ENCODE measurements around the gene CDC42BPG.
"Not testable (repeated sequence)": the region's sequence is repeated elsewhere in the genome, so short reads cannot be mapped to it uniquely, and the experiment has no call there.

CDC42BPG gene

GRCh38 chr11:64834723-64835615, 9.5 kb downstream of the CDC42BPG start:
- DNase-seq (ENCODE audit: low read depth) = no peak

DNA sequence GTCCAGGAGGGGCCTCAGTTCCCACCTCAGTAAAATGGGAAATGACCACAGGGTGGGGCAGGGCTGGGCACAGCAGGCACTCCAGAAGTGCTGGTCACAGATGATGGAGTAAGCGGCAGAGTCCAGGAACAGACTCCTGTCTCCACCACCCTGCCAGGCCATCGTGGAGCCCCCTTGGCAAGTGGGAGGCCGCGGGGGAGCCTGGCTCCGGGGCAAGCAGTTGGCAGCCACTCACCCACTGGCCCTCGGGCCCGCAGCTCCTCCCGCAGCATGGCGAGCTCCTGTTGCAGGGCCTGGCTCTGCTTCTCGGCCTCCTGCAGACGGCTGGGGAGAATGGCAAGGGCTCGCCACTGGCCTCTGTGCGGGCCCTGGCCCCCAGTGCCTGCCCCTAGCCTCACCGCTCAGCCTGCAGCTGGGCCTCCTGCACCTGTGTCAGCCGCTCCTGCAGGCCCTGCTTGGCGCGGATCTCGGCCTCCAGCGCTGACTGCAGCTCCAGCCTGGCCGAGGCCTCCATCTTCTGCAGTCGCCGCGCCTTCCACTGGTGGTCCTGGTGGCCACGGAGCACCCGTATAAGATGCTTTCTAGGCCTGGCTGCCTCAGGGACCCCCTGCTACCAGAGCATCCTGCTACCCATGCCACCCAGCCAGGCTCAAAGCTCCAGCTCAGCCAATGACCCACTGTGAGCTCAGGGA, 10.3 kb downstream of the CDC42BPG start:
- DNase-seq (ENCODE audit: low read depth) = no peak

DNA sequence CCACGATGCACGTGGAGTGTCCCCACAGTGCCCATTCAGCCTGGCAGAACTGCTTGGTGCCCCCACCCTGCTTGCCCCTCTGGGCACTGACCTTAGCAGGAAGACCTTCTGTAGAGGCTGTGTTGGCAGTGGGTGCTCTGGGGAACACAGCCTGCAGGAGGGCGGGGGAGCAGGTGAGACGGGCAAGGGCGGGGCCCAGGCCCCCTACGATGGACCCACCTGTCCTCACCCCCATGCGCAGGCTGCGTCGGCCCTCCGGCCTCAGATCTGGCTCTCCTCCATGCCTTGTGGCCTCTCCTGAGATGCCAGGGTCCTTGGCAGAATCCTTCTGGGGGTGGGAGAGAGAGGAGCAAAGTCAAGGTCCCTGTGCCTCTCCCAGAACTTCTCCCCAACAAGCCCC, 10.9 kb downstream of the CDC42BPG start:
- DNase-seq (ENCODE audit: low read depth) = no peak

DNA sequence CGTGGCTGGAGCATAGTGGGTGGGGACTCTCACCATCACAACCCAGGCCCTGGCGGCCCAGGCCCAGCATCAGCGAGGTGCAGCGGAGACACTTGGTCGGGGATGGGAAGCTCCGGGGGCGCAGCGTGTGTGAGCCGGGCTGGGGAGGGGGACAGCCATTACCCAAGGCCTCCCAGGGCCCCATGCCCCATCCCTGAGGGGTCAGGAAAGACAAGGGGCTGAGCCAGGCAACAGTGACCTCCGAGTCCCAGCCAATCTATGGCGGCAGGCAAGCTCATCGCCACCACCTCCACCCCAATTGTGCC, 11.3 kb downstream of the CDC42BPG start:
- DNase-seq (ENCODE audit: low read depth) = no peak

- no peak for DNase-seq (ENCODE audit: low read depth)
Measured at GRCh38 chr11:64832467-64833197, 11.8 kb downstream of the CDC42BPG start.

DNA sequence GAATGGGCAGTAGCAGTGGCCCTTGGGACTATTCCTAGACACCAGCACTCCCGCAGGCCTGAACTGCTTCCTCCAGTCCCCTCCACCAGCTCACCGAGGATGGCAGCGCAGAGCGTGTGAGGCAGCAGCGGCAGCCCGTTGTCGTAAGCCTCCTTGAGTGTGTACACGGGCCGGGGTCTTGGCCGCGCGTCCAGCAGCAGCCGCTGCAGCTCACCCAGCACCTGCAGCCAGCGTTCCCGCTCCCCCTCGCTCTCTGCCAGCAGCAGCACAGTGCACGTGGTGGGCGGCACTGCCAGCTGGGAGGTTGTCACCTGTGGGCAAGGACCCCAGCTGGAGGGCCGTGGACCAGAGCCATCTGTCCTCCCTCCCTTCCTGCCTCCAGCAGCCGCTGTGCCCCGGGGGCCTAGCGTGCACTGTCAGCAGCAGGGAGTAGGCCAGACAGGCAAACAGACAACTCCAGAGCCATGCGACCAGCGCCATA, 13.0 kb downstream of the CDC42BPG start:
- no peak for DNase-seq (ENCODE audit: low read depth)

DNA sequence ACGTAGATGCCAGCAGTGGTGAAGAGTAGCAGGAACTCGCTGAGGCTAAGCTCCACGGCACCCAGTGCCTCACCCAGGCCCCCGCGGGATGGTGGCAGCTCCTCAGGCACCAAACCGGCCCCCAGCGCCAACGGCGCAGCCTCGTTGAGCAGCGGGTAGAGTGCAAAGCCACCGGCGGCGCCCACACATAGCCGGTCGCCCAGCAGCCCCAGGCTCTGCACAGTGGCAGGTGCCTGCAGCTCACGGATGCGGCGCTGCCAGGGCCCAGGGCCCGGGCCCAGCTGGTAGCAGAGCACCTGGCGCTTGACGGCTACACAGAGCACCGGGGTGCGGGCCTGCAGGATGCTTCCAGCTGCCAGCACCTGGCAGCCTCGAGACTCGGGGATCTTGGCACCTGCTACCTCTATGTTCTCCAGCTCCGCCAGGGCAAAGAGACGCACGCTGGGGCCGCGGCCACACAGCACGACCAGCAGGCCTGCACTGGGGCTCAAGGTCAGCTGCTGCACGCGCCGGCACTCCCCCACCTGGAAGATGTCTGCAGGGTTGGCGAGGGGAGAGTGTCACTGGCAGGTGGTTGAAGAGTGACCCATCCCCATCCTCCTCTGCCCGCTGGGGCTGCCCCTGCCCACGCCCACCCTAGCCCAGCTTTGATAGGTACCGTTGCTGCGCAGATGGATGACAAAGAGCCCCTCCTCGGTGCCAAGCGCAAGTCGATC, 14.8 kb downstream of the CDC42BPG start:
- no peak for DNase-seq (ENCODE audit: low read depth)

DNA sequence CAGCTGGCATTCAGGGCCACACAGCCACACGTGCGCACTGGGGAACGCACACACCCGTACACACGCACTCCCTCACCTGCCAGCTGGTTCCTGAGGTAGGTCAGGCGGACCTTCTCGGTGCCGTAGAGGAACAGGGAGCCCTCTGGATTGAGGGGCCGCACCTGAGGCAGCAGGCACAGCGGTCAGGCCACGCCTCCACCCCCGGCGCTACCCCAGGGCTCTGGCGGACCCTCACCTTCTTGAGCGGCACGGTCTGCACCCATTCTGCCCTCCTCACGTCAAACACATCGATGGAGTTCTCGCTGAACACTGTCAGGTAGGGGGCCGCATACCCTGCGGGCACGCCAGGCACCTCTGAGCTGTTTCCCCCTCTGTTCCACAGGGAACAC, 17.0 kb downstream of the CDC42BPG start:
- no peak for DNase-seq (ENCODE audit: low read depth)

- no peak for DNase-seq (ENCODE audit: low read depth)
Measured at GRCh38 chr11:64826578-64827450, 17.6 kb downstream of the CDC42BPG start.

- no peak for DNase-seq (ENCODE audit: low read depth)
Measured at GRCh38 chr11:64826062-64826461, 18.4 kb downstream of the CDC42BPG start.

- DNase-seq (ENCODE audit: low read depth) = no peak
Measured at GRCh38 chr11:64823568-64824119, 20.8 kb downstream of the CDC42BPG start.

DNA sequence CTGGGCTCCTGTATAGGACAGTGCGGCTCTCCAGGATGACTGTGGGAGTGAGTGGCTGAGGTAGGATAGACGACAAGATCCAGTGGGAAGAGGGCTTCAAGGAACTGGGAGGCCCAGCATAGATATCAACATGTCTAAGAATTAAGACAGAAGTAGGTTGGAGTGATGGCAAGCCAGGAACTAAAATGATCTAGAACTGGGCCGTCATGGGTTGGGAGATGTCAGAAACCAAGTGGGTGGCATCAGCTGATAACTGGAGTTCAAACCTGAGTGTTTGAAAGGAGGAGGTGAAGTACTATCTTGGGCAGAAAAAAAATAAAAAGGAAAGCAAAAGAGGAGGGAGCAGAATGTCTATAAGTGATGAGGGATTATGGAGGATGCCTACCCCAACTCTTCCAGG, 27.0 kb downstream of the CDC42BPG start:
- no peak for DNase-seq (ENCODE audit: low read depth)

GRCh38 chr11:64815433-64815832, 29.0 kb downstream of the CDC42BPG start:
- not testable (repeated sequence) for DNase-seq (ENCODE audit: low read depth)

- DNase-seq (ENCODE audit: low read depth) = no peak
Measured at GRCh38 chr11:64814712-64815187, 29.7 kb downstream of the CDC42BPG start.

GRCh38 chr11:64813826-64814225, 30.6 kb downstream of the CDC42BPG start:
- no peak for DNase-seq (ENCODE audit: low read depth)

GRCh38 chr11:64810891-64811272, 33.6 kb downstream of the CDC42BPG start:
- DNase-seq (ENCODE audit: low read depth) = peak; percentile 22

DNA sequence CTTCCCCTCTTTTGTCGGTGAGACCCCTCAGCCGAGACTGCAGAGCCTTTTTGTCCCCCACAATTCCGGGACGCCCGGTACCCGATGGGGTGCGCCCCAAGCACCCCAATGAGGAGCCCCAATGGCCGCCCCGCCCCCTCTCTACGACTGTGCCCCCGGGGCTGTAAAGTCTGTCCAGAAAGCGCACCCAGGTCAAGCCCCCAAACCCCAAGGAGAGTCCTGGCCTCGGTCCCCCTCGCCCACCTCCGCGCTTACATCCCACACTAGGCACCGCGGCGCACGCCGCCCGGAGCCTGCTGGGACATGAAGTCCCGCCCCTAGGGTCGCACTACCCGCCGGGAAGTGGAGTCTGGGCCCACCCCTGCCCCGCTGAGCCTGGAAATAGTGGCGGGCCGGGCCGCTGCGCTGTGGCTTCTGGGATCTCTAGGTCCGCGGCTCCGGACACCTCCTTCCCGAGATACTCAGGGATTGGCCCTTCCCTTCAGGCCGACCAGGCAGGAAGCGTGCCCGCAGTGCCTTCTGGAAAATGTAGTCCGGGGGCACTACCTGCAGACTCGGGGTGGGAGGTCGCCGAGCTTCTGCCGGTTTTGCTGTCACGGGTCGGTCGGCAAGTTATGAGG, 34.1 kb downstream of the CDC42BPG start, which contains the start of gene MEN1:
MEN1 (minus strand) TSS at position 281 of the 620 bp plus-strand sequence. CDS start 442 bp downstream, outside the sequence.
- peak; percentile 61 for DNase-seq (ENCODE audit: low read depth)

DNA sequence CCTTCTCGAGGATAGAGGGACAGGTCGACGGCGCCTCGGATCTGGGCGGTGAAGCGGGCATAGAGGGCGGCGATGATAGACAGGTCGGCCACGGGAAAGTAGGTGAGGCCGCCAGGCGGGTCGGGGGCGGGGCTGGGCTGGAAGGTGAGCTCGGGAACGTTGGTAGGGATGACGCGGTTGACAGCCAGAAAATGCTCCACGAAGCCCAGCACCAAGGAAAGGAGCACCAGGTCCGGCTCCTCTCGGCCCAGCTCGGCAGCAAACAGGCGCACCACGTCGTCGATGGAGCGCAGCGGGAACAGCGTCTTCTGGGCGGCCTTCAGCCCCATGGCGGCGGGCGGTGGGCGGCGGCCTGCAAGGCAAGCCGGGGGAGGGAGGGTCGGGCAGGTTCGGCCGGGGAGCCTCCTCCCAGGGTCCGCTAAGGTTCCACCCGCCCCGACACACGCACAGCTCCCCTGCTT, 34.6 kb downstream of the CDC42BPG start:
- no peak for DNase-seq (ENCODE audit: low read depth)

DNA sequence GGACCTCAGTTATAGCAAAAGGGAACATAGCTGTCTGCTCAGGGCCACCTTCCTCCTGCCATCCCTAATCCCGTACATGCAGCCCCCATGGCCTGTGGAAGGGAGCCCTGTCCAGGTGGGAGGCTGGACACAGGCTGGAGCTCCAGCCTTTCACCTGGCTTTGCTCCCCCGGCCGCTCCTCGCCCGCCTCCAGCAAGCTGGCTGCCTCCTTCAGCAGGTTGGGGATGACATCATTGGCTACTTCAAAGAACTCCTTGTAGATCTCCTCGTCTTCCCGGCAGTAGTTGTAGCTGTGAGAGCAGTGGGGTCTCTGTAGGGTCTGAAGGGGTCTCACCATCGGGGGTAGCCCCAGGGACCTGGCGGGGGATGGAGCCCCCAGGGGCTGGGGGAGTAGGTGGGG, 39.0 kb downstream of the CDC42BPG start:
- DNase-seq (ENCODE audit: low read depth) = no peak
